H1 (cell line): Measurements from ENCODE around the gene NUBP1. TPM values are rescaled to one million over a fixed set of nuclear protein-coding genes. Genes with fewer than 3 reads are reported as not detected.

Experiments
- CTCF ChIA-PET: fragments of 300-600 bp; sonication (Branson Sonifier 250); formaldehyde crosslinking; loops from one replicate; lab custom pipeline; 2021; ENCODE audit not compliant: partially characterized antibody; lab: Charles Lee
- POLR2A ChIA-PET: fragments of 300-600 bp; sonication (Branson Sonifier 250); formaldehyde crosslinking; loops from one replicate; lab custom pipeline; 2021; ENCODE audit warnings: inconsistent platforms; ENCODE audit not compliant: partially characterized antibody; lab: Charles Lee
- DNase-seq, 2 experiments: peaks; one replicate each; pipeline versions ENCODE4 v3.0.0 to v3.0.0-alpha.2; 2010 to 2022; ENCODE audit warnings: low spot score in 2 of 2, low read depth in 1 of 2, mixed read lengths in 1 of 2
- FAIRE-seq: peaks from 2 replicates; lab custom pipeline; 2011; peaks lifted over from hg19 to GRCh38; lab: Jason Lieb, UNC
- H2AFZ ChIP-seq: 2 replicates; pipeline ENCODE4 v1.8.1; 2012; ENCODE audit warnings: low read length, inconsistent platforms
- H2AK5ac ChIP-seq: 2 replicates; pipeline ENCODE4 v1.6.1; 2013; ENCODE audit warnings: low read depth, low read length
- H2BK120ac ChIP-seq: replicated peaks from 2 replicates; pipeline ENCODE3; 2013; ENCODE audit warnings: low read depth, low read length, inconsistent platforms
- H2BK12ac ChIP-seq: 2 replicates; pipeline ENCODE4 v1.6.1; 2013; ENCODE audit warnings: low read depth, low read length
- H2BK15ac ChIP-seq: 2 replicates; pipeline ENCODE4 v1.6.1; 2013; ENCODE audit warnings: low read length
- H2BK20ac ChIP-seq: 2 replicates; pipeline ENCODE4 v1.6.1; 2013; ENCODE audit warnings: low read length
- H2BK5ac ChIP-seq: 2 replicates; pipeline ENCODE4 v1.6.1; 2013; ENCODE audit warnings: low read depth, low read length
- H3K14ac ChIP-seq: 2 replicates; pipeline ENCODE4 v1.6.1; 2013; ENCODE audit warnings: inconsistent platforms; ENCODE audit not compliant: insufficient read length
- H3K18ac ChIP-seq: 2 replicates; pipeline ENCODE4 v1.6.1; 2013; ENCODE audit warnings: low read length; ENCODE audit errors: extremely low read depth
- H3K23ac ChIP-seq: 2 replicates; pipeline ENCODE4 v1.6.1; 2013; ENCODE audit warnings: inconsistent platforms; ENCODE audit not compliant: insufficient read length
- H3K23me2 ChIP-seq: 2 replicates; pipeline ENCODE4 v1.6.1; 2013; ENCODE audit warnings: low read depth, low read length
- H3K27ac ChIP-seq: 2 replicates; pipeline ENCODE4 v1.6.1; 2011; ENCODE audit warnings: low read depth, low read length, inconsistent platforms
- H3K27me3 ChIP-seq, 4 experiments: replicated peaks in 1 of 4; 1 replicate in 1 of 4; 2 replicates in 3 of 4; pipeline versions ENCODE4 v1.6.1 to v1.8.1; 2011 to 2013; ENCODE audit warnings: low read length in 3 of 4, mild to moderate bottlenecking in 3 of 4, inconsistent platforms in 2 of 4, mixed read lengths in 2 of 4, moderate library complexity in 1 of 4; ENCODE audit not compliant: control insufficient read depth in 3 of 4, insufficient read depth in 3 of 4; ENCODE audit errors: extremely low read depth in 1 of 4
- H3K36me3 ChIP-seq, 4 experiments: 2 replicates each; pipeline versions ENCODE4 v1.6.1 to v1.8.1; 2011 to 2013; ENCODE audit warnings: mild to moderate bottlenecking in 4 of 4, low read length in 3 of 4, moderate library complexity in 2 of 4, control low read depth in 1 of 4, inconsistent platforms in 1 of 4; ENCODE audit not compliant: insufficient read depth in 4 of 4, control insufficient read depth in 2 of 4
- H3K4ac ChIP-seq: replicated peaks from 2 replicates; pipeline ENCODE3; 2013; ENCODE audit warnings: low read length, low read depth, mixed read lengths, inconsistent platforms; ENCODE audit not compliant: insufficient read length
- H3K4me1 ChIP-seq, 4 experiments: replicated peaks in 1 of 4; 1 replicate in 1 of 4; 2 replicates in 3 of 4; pipeline versions ENCODE4 v1.6.1 to v1.8.1; 2011 to 2013; ENCODE audit warnings: low read length in 3 of 4, inconsistent platforms in 2 of 4, mixed read lengths in 1 of 4; ENCODE audit not compliant: insufficient read depth in 4 of 4, control insufficient read depth in 3 of 4
- H3K4me2 ChIP-seq, 2 experiments: 2 replicates each; pipeline versions ENCODE4 v1.6.1 to v1.8.1; 2011 to 2013; ENCODE audit warnings: low read depth in 2 of 2, low read length in 2 of 2, control low read depth in 1 of 2, inconsistent platforms in 1 of 2, mild to moderate bottlenecking in 1 of 2; ENCODE audit not compliant: insufficient read depth in 1 of 2
- H3K4me3 ChIP-seq, 4 experiments: fragments of 200-600, 300-600 bp in 1 of 4; sonication (generic), shearing (Covaris generic), sonication (Bioruptor Twin) in 1 of 4; 2 replicates each; pipeline versions ENCODE4 v1.5.1 to v1.8.1; 2011 to 2016; ENCODE audit warnings: low read length in 4 of 4, low read depth in 3 of 4, control low read depth in 2 of 4, inconsistent platforms in 2 of 4, mild to moderate bottlenecking in 2 of 4, mixed read lengths in 1 of 4, moderate library complexity in 1 of 4; ENCODE audit not compliant: insufficient read depth in 2 of 4; ENCODE audit errors: extremely low read depth in 1 of 4
- H3K56ac ChIP-seq: replicated peaks from 2 replicates; pipeline ENCODE3; 2013; ENCODE audit warnings: low read depth, mild to moderate bottlenecking, mixed read lengths, low read length, inconsistent platforms; ENCODE audit not compliant: insufficient read length
- H3K79me1 ChIP-seq: 2 replicates; pipeline ENCODE4 v1.6.1; 2013; ENCODE audit warnings: low read depth, low read length, control low read depth
- H3K79me2 ChIP-seq, 2 experiments: 2 replicates each; pipeline versions ENCODE4 v1.6.1 to v1.8.1; 2012 to 2013; ENCODE audit warnings: low read length in 2 of 2, mild to moderate bottlenecking in 2 of 2, inconsistent platforms in 1 of 2; ENCODE audit not compliant: insufficient read depth in 2 of 2, control insufficient read depth in 1 of 2
- H3K9ac ChIP-seq, 4 experiments: replicated peaks in 1 of 4; 1 replicate in 1 of 4; 2 replicates in 3 of 4; pipeline versions ENCODE4 v1.6.1 to v1.8.1; 2011 to 2013; ENCODE audit warnings: low read depth in 3 of 4, low read length in 3 of 4, control low read depth in 2 of 4, mild to moderate bottlenecking in 2 of 4, moderate library complexity in 2 of 4, inconsistent platforms in 1 of 4; ENCODE audit errors: extremely low read depth in 1 of 4
- H3K9me3 ChIP-seq, 2 experiments: 2 replicates each; pipeline versions ENCODE4 v1.6.1 to v1.8.1; 2012 to 2013; ENCODE audit warnings: mild to moderate bottlenecking in 2 of 2, moderate library complexity in 2 of 2, control low read depth in 1 of 2, inconsistent platforms in 1 of 2, low read depth in 1 of 2, low read length in 1 of 2, mixed read lengths in 1 of 2; ENCODE audit not compliant: insufficient read depth in 2 of 2
- H4K20me1 ChIP-seq, 2 experiments: replicated peaks in 1 of 2; 2 replicates each; pipeline versions ENCODE3 to v1.8.1; 2011 to 2013; ENCODE audit warnings: inconsistent platforms in 2 of 2, low read length in 2 of 2, mild to moderate bottlenecking in 1 of 2; ENCODE audit not compliant: insufficient read depth in 2 of 2, control insufficient read depth in 1 of 2
- H4K5ac ChIP-seq: 2 replicates; pipeline ENCODE4 v1.6.1; 2013; ENCODE audit warnings: low read length, low read depth, mixed read lengths, inconsistent platforms; ENCODE audit not compliant: insufficient read length
- H4K8ac ChIP-seq: 2 replicates; pipeline ENCODE4 v1.8.0; 2013; ENCODE audit warnings: mild to moderate bottlenecking, moderate library complexity, low read length, inconsistent platforms; ENCODE audit not compliant: insufficient read depth; ENCODE audit errors: extremely low read depth
- H4K91ac ChIP-seq: replicated peaks from 2 replicates; pipeline ENCODE3; 2013; ENCODE audit warnings: low read length, mixed read lengths, inconsistent platforms; ENCODE audit not compliant: insufficient read length
- BACH1 ChIP-seq: IDR thresholded peaks from 2 replicates; pipeline ENCODE4 v1.6.1; 2012; ENCODE audit warnings: low read length, improper control_type of control experiment
- CTBP2 ChIP-seq: IDR thresholded peaks from 2 replicates; pipeline ENCODE4 v1.7.0; 2011; ENCODE audit warnings: borderline replicate concordance, mild to moderate bottlenecking, moderate library complexity, mixed read lengths, low read length; ENCODE audit not compliant: insufficient read depth, insufficient read length
- HDAC2 ChIP-seq, 2 experiments: fragments of 300-600 bp in 1 of 2; sonication (generic) in 1 of 2; IDR thresholded peaks; 2 replicates each; pipeline ENCODE4 v1.6.1; 2011 to 2012; ENCODE audit warnings: low read depth in 2 of 2, low read length in 2 of 2, mild to moderate bottlenecking in 2 of 2, moderate library complexity in 2 of 2, borderline replicate concordance in 1 of 2, inconsistent platforms in 1 of 2
- JUN ChIP-seq: IDR thresholded peaks from 2 replicates; pipeline ENCODE4 v1.6.1; 2011; ENCODE audit warnings: low read depth, mild to moderate bottlenecking, improper control_type of control experiment, low read length
- PHF8 ChIP-seq: fragments of 200-600 bp; sonication (generic); conservative IDR thresholded peaks from 2 replicates; pipeline ENCODE4 v1.7.1; 2012; ENCODE audit warnings: low read depth, mild to moderate bottlenecking, inconsistent platforms, low read length, moderate library complexity
- POU5F1 ChIP-seq: IDR thresholded peaks from 2 replicates; pipeline ENCODE4 v1.6.1; 2011; ENCODE audit warnings: low read depth, mild to moderate bottlenecking, low read length, moderate library complexity
- SIN3A ChIP-seq, 2 experiments: IDR thresholded peaks in 1 of 2; conservative IDR thresholded peaks in 1 of 2; 2 replicates each; pipeline ENCODE4 v1.6.1; 2011 to 2012; ENCODE audit warnings: low read length in 2 of 2, improper control_type of control experiment in 1 of 2, low read depth in 1 of 2, mild to moderate bottlenecking in 1 of 2
- SIX5 ChIP-seq: IDR thresholded peaks from 2 replicates; pipeline ENCODE4 v1.6.1; 2011; ENCODE audit warnings: mild to moderate bottlenecking, low read depth, low read length
- SP2 ChIP-seq: IDR thresholded peaks from 2 replicates; pipeline ENCODE4 v1.6.1; 2012; ENCODE audit warnings: mild to moderate bottlenecking, low read length, inconsistent platforms
- TAF1 ChIP-seq: IDR thresholded peaks from 2 replicates; pipeline ENCODE4 v1.6.1; 2011; ENCODE audit warnings: mild to moderate bottlenecking, low read depth, low read length
- YY1 ChIP-seq: IDR thresholded peaks from 2 replicates; pipeline ENCODE4 v1.6.1; 2011; ENCODE audit warnings: low read depth, mild to moderate bottlenecking, low read length
- WGBS, 2 experiments: shearing (Covaris generic) in 1 of 2; methylation state at CpG; one replicate each; pipeline versions ENCODE4 v1.1.6 to v1.1.7; 2013 to 2015; ENCODE audit warnings: low lambda C conversion rate in 2 of 2, mixed read lengths in 2 of 2, inconsistent platforms in 1 of 2, low coverage in 1 of 2, missing lambda C conversion rate in 1 of 2; ENCODE audit not compliant: insufficient replicate concordance in 2 of 2, insufficient coverage in 1 of 2, insufficient read length in 1 of 2; ENCODE audit errors: extremely low coverage in 1 of 2, missing lambda C conversion rate in 1 of 2; 5-methylcytosine and 5-hydroxymethylcytosine counted together
- polyA plus RNA-seq, 7 experiments: library from polyadenylated mRNA; depleted of rRNA in 3 of 7; stranded (reverse) in 5 of 7; unstranded in 2 of 7; fragments of >200 nt in 5 of 7; fragments of 200-250 nt in 2 of 7; gene quantifications; 1 replicate in 5 of 7; 2 replicates in 1 of 7; 4 replicates in 1 of 7; pipeline versions ENCODE4 v1.2.1 to v1.2.3, GENCODE V29; 2011 to 2013; ENCODE audit warnings: missing spikeins in 2 of 7, mixed read lengths in 2 of 7
- total RNA-seq: library from RNA; stranded (reverse); fragmentation: NEBNext Ultra II Directional; extraction: Animal tissue kit (Norgen Biotek cat#: 25700); gene quantifications from 2 replicates; pipeline ENCODE4 v1.2.1, GENCODE V29; 2021
- TF ChIP-seq, protein P1 (sequence below): IDR thresholded peaks from 2 replicates; pipeline ENCODE4 v1.6.1; 2011; ENCODE audit warnings: low read depth, mild to moderate bottlenecking, low read length; ENCODE audit not compliant: insufficient read depth

The NUBP1 gene
- total and polyA plus RNA-seq, 2 of the 8 experiments (the other 6 are each of a cell fraction or from before 2014, with no cell fraction given), result 28.2 to 32.2 TPM

DNA sequence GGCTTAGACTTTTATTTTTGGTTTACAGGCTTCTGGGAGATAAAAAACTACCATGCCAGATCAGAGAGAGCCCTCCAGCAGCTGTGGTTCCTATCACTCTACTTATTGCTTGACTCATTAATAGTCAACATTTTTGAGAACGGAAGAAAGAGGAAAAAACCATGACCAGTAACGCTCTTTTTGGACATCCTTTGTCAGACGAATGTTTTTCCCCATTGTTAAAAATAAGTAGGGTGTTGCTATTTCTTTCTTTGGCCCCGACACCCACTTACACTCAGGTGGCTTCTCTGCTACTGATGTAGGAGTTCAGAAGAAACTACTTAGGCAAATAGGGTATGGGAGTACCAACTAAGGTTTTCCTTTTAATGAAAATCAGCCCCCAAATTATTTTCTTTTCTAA lies 47.4 kb downstream of the NUBP1 start:
- CTCF ChIA-PET, result no interaction called here

More for the DNA sequence above, 47.4 kb downstream of the NUBP1 start:
- DNase-seq (no peak), FAIRE-seq (no peak)
- Histone ChIP-seq H2BK5ac (no peak overlapping the region), H2BK20ac (no peak overlapping the region), H3K9me3 (peaks cover 0 to 4% of the 10 kb centered on the region in 2 experiments; a peak in 1 of 4 replicates), H4K5ac (no peak overlapping the region), H4K8ac (no peak overlapping the region), H3K27ac (no peak overlapping the region), H4K20me1 (no peaks in the 10 kb centered on the region), H3K18ac (no peak overlapping the region), H3K4me1 (no peaks in the 10 kb centered on the region), H3K36me3 (no peaks in the 10 kb centered on the region), H3K4ac (no peak overlapping the region), H3K23me2 (0 out of 2 replicates have a peak, but pooled peaks cover 2% of the 10 kb centered on the region), H3K9ac (no peak overlapping the region), H2AFZ (no peak overlapping the region), H3K56ac (no peak overlapping the region), H3K79me1 (no peaks in the 10 kb centered on the region), H2BK120ac (no peak overlapping the region), H4K91ac (no peak overlapping the region), H3K23ac (no peak overlapping the region), H3K79me2 (no peaks in the 10 kb centered on the region), H3K4me3 (no peak overlapping the region), H3K4me2 (no peak overlapping the region), H3K14ac (no peak overlapping the region), H3K27me3 (no peaks in the 10 kb centered on the region), H2BK12ac (no peak overlapping the region), H2AK5ac (no peak overlapping the region), H2BK15ac (no peak overlapping the region)
- 94% methylated on average over 4 of the region's 4 CpGs; no CpG with 5 or more reads in 1 of the 2 experiments for WGBS, 2 experiments
- TF ChIP-seq YY1, result no peak
- no peak for TF ChIP-seq SIN3A (conservative IDR thresholded peaks at IDR 0.05 in 1 of 2, IDR thresholded peaks at IDR 0.05 in 1 of 2; ENCODE audit: low read depth in 1 of 2, low read length in 2 of 2)
- TF ChIP-seq POU5F1, result no peak
- TF ChIP-seq CTBP2, result no peak
- TF ChIP-seq SIX5, result no peak
- TF ChIP-seq SP2, result no peak
- no peak for TF ChIP-seq BACH1
- TF ChIP-seq TAF1, result no peak
- TF ChIP-seq, protein P1, sequence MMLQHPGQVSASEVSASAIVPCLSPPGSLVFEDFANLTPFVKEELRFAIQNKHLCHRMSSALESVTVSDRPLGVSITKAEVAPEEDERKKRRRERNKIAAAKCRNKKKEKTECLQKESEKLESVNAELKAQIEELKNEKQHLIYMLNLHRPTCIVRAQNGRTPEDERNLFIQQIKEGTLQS, result no peak
- TF ChIP-seq JUN, result no peak
- no peak for TF ChIP-seq HDAC2 (IDR thresholded peaks at IDR 0.05; ENCODE audit: borderline replicate concordance in 1 of 2, low read depth in 2 of 2, low read length in 2 of 2)
- TF ChIP-seq PHF8, result no peak
- POLR2A ChIA-PET, result no interaction called here
